Effector memory CD4-positive, alpha-beta T cell (primary cell): ENCODE measurements around the gene ULK4.
"Not testable (repeated sequence)": the region's sequence is repeated elsewhere in the genome, so short reads cannot be mapped to it uniquely, and the experiment has no call there.

Experiments
- DNase-seq, 3 donors: peaks; one replicate each; pipeline ENCODE4 v3.0.0-alpha.2; 2020
- H3K27ac ChIP-seq: 2 replicates; pipeline ENCODE4 v1.7.0; 2013; ENCODE audit warnings: mild to moderate bottlenecking, low read length, moderate library complexity; ENCODE audit not compliant: insufficient read depth, poor library complexity, severe bottlenecking
- H3K27me3 ChIP-seq: replicated peaks from 2 replicates; pipeline ENCODE4 v1.7.0; 2013; ENCODE audit warnings: mild to moderate bottlenecking, low read length; ENCODE audit not compliant: insufficient read depth, control insufficient read depth, poor library complexity, severe bottlenecking
- H3K36me3 ChIP-seq: 2 replicates; pipeline ENCODE4 v1.7.0; 2013; ENCODE audit warnings: mild to moderate bottlenecking, low read length, moderate library complexity; ENCODE audit not compliant: control insufficient read depth, insufficient read depth
- H3K4me1 ChIP-seq: 2 replicates; pipeline ENCODE4 v1.7.0; 2013; ENCODE audit warnings: low read length, mild to moderate bottlenecking; ENCODE audit not compliant: control insufficient read depth, insufficient read depth, poor library complexity, severe bottlenecking
- H3K4me3 ChIP-seq: 2 replicates; pipeline ENCODE4 v1.7.0; 2013; ENCODE audit warnings: low read length, low read depth, mild to moderate bottlenecking; ENCODE audit not compliant: insufficient read depth, poor library complexity, severe bottlenecking
- H3K9me3 ChIP-seq: 2 replicates; pipeline ENCODE4 v1.7.0; 2013; ENCODE audit warnings: mild to moderate bottlenecking, low read length, moderate library complexity; ENCODE audit not compliant: control insufficient read depth

Gene ULK4

GRCh38 chr3:41556245-41556644 is 405.7 kb downstream of the ULK4 start:
- H3K4me3 ChIP-seq, DNase-seq, H3K27ac ChIP-seq, H3K4me1 ChIP-seq, H3K9me3 ChIP-seq, H3K36me3 ChIP-seq, H3K27me3 ChIP-seq: not testable (repeated sequence)

- Histone ChIP-seq H3K36me3 (no peaks in the 10 kb centered on the region), H3K27me3 (no peaks in the 10 kb centered on the region), H3K4me1 (no peaks in the 10 kb centered on the region), H3K9me3 (no peaks in the 10 kb centered on the region), H3K27ac (no peak overlapping the region), H3K4me3 (no peak overlapping the region)
- DNase-seq: no peak
Measured at GRCh38 chr3:41532976-41533375, 428.9 kb downstream of the ULK4 start.

GRCh38 chr3:41526995-41527573 is 434.8 kb downstream of the ULK4 start:
- Histone ChIP-seq H3K4me1 (no peaks in the 10 kb centered on the region), H3K27ac (no peak overlapping the region), H3K4me3 (no peak overlapping the region), H3K36me3 (no peaks in the 10 kb centered on the region), H3K9me3 (no peaks in the 10 kb centered on the region), H3K27me3 (no peaks in the 10 kb centered on the region)
- DNase-seq: no peak

GRCh38 chr3:41525303-41526064 is 436.4 kb downstream of the ULK4 start:
- Histone ChIP-seq H3K9me3 (no peaks in the 10 kb centered on the region), H3K36me3 (no peaks in the 10 kb centered on the region), H3K4me1 (no peaks in the 10 kb centered on the region), H3K27me3 (no peaks in the 10 kb centered on the region), H3K27ac (no peak overlapping the region), H3K4me3 (no peak overlapping the region)
- DNase-seq: no peak

GRCh38 chr3:41523897-41524296 is 438.0 kb downstream of the ULK4 start:
- Histone ChIP-seq H3K36me3 (no peaks in the 10 kb centered on the region), H3K27ac (no peak overlapping the region), H3K4me3 (no peak overlapping the region), H3K4me1 (no peaks in the 10 kb centered on the region), H3K9me3 (no peaks in the 10 kb centered on the region), H3K27me3 (no peaks in the 10 kb centered on the region)
- DNase-seq: no peak

GRCh38 chr3:41522612-41523011 is 439.3 kb downstream of the ULK4 start:
- Histone ChIP-seq H3K4me3 (no peak overlapping the region), H3K36me3 (no peaks in the 10 kb centered on the region), H3K9me3 (no peaks in the 10 kb centered on the region), H3K27ac (no peak overlapping the region), H3K27me3 (no peaks in the 10 kb centered on the region), H3K4me1 (no peaks in the 10 kb centered on the region)
- no peak for DNase-seq

GRCh38 chr3:41521010-41521655 is 440.8 kb downstream of the ULK4 start:
- H3K27ac ChIP-seq: no peak overlapping the region
- no peak for DNase-seq
- H3K4me3 ChIP-seq: no peak overlapping the region
- no peaks in the 10 kb centered on the region for H3K4me1 ChIP-seq
- no peaks in the 10 kb centered on the region for H3K36me3 ChIP-seq
- no peaks in the 10 kb centered on the region for H3K9me3 ChIP-seq
- H3K27me3 ChIP-seq: no peaks in the 10 kb centered on the region

- Histone ChIP-seq H3K36me3 (no peaks in the 10 kb centered on the region), H3K4me3 (no peak overlapping the region), H3K4me1 (no peaks in the 10 kb centered on the region), H3K27me3 (no peaks in the 10 kb centered on the region), H3K9me3 (no peaks in the 10 kb centered on the region), H3K27ac (no peak overlapping the region)
- no peak for DNase-seq
Measured at GRCh38 chr3:41519746-41520145, 442.2 kb downstream of the ULK4 start.

GRCh38 chr3:41518626-41519025 is 443.3 kb downstream of the ULK4 start:
- Histone ChIP-seq H3K4me3 (no peak overlapping the region), H3K36me3 (no peaks in the 10 kb centered on the region), H3K4me1 (no peaks in the 10 kb centered on the region), H3K27ac (no peak overlapping the region), H3K27me3 (no peaks in the 10 kb centered on the region), H3K9me3 (no peaks in the 10 kb centered on the region)
- DNase-seq: no peak

- Histone ChIP-seq H3K4me1 (no peaks in the 10 kb centered on the region), H3K36me3 (no peaks in the 10 kb centered on the region), H3K4me3 (no peak overlapping the region), H3K27ac (no peak overlapping the region), H3K27me3 (no peaks in the 10 kb centered on the region), H3K9me3 (no peaks in the 10 kb centered on the region)
- no peak for DNase-seq
Measured at GRCh38 chr3:41508063-41508696, 453.7 kb downstream of the ULK4 start.
